Measurements from ENCODE around the gene SERPINB5.
A peak's percentile ranks its signal among the peaks of the same experiment; 100 is the strongest.

The SERPINB5 gene

GRCh38 chr18:63431180-63431579, 45.6 kb upstream of the SERPINB5 start:
- Histone ChIP-seq H3K27ac (ENCODE audit: low read length) (no peak overlapping the region), H3K4me3 (ENCODE audit: low read length) (no peak overlapping the region), H4K20me1 (ENCODE audit: insufficient read depth, low read length) (no peaks in the 10 kb centered on the region), H3K27me3 (replicated peaks; ENCODE audit: insufficient read depth, low read length) (no peaks in the 10 kb centered on the region), H3K79me2 (ENCODE audit: low read length) (no peaks in the 10 kb centered on the region), H3F3A (ENCODE audit: insufficient read depth, low read length) (no peaks in the 10 kb centered on the region), H3K4me1 (ENCODE audit: low read length) (no peaks in the 10 kb centered on the region), H3K4me2 (ENCODE audit: low read depth, low read length) (no peak overlapping the region), H3K9me2 (replicated peaks; ENCODE audit: insufficient read depth, low read length) (no peaks in the 10 kb centered on the region), H3K9ac (ENCODE audit: low read length) (no peak overlapping the region), H3K9me3 (replicated peaks; ENCODE audit: insufficient read depth, low read length) (no peaks in the 10 kb centered on the region), H2AFZ (ENCODE audit: low read length) (no peak overlapping the region), H3K36me3 (replicated peaks; ENCODE audit: insufficient read depth, low read length) (no peaks in the 10 kb centered on the region)
- DNase-seq: no peak
- TF ChIP-seq EZH2 (optimal IDR thresholded peaks at IDR 0.05; ENCODE audit: low read depth, low read length): no peak
- TF ChIP-seq EZH2phosphoT487 (IDR thresholded peaks at IDR 0.05; ENCODE audit: low read length): no peak
- TF ChIP-seq CTCF (IDR thresholded peaks at IDR 0.05; ENCODE audit: low read length): no peak

GRCh38 chr18:63433334-63433866, 43.4 kb upstream of the SERPINB5 start:
- no peaks in the 10 kb centered on the region for H3K27me3 ChIP-seq (replicated peaks; ENCODE audit: insufficient read depth, low read length)
- no peak overlapping the region for H3K27ac ChIP-seq (ENCODE audit: low read length)
- H3K9ac ChIP-seq (ENCODE audit: low read length): no peak overlapping the region
- TF ChIP-seq EZH2phosphoT487 (IDR thresholded peaks at IDR 0.05; ENCODE audit: low read length): no peak
- no peak overlapping the region for H3K4me2 ChIP-seq (ENCODE audit: low read depth, low read length)
- H3K4me1 ChIP-seq (ENCODE audit: low read length): no peaks in the 10 kb centered on the region
- H2AFZ ChIP-seq (ENCODE audit: low read length): no peak overlapping the region
- no peaks in the 10 kb centered on the region for H3F3A ChIP-seq (ENCODE audit: insufficient read depth, low read length)
- DNase-seq: no peak
- no peaks in the 10 kb centered on the region for H3K9me2 ChIP-seq (replicated peaks; ENCODE audit: insufficient read depth, low read length)
- H3K9me3 ChIP-seq (replicated peaks; ENCODE audit: insufficient read depth, low read length): no peaks in the 10 kb centered on the region
- no peaks in the 10 kb centered on the region for H3K79me2 ChIP-seq (ENCODE audit: low read length)
- no peaks in the 10 kb centered on the region for H4K20me1 ChIP-seq (ENCODE audit: insufficient read depth, low read length)
- no peak overlapping the region for H3K4me3 ChIP-seq (ENCODE audit: low read length)
- H3K36me3 ChIP-seq (replicated peaks; ENCODE audit: insufficient read depth, low read length): no peaks in the 10 kb centered on the region

GRCh38 chr18:63438181-63438580, 38.6 kb upstream of the SERPINB5 start:
- no peaks in the 10 kb centered on the region for H3K79me2 ChIP-seq (ENCODE audit: low read length)
- no peak overlapping the region for H3K27ac ChIP-seq (ENCODE audit: low read length)
- H4K20me1 ChIP-seq (ENCODE audit: insufficient read depth, low read length): no peaks in the 10 kb centered on the region
- no peak overlapping the region for H3K9ac ChIP-seq (ENCODE audit: low read length)
- no peak overlapping the region for H2AFZ ChIP-seq (ENCODE audit: low read length)
- H3F3A ChIP-seq (ENCODE audit: insufficient read depth, low read length): no peaks in the 10 kb centered on the region
- H3K9me3 ChIP-seq (replicated peaks; ENCODE audit: insufficient read depth, low read length): no peaks in the 10 kb centered on the region
- no peaks in the 10 kb centered on the region for H3K4me1 ChIP-seq (ENCODE audit: low read length)
- DNase-seq: no peak
- H3K4me3 ChIP-seq (ENCODE audit: low read length): no peak overlapping the region
- H3K4me2 ChIP-seq (ENCODE audit: low read depth, low read length): no peak overlapping the region
- TF ChIP-seq CTCF (IDR thresholded peaks at IDR 0.05; ENCODE audit: low read length) (no peak), EZH2phosphoT487 (IDR thresholded peaks at IDR 0.05; ENCODE audit: low read length) (no peak), EZH2 (optimal IDR thresholded peaks at IDR 0.05; ENCODE audit: low read depth, low read length) (no peak)
- H3K9me2 ChIP-seq (replicated peaks; ENCODE audit: insufficient read depth, low read length): no peaks in the 10 kb centered on the region
- no peaks in the 10 kb centered on the region for H3K27me3 ChIP-seq (replicated peaks; ENCODE audit: insufficient read depth, low read length)
- H3K36me3 ChIP-seq (replicated peaks; ENCODE audit: insufficient read depth, low read length): no peaks in the 10 kb centered on the region

- H2AFZ ChIP-seq (ENCODE audit: low read length): no peak overlapping the region
- H3K36me3 ChIP-seq (replicated peaks; ENCODE audit: insufficient read depth, low read length): no peaks in the 10 kb centered on the region
- no peak overlapping the region for H3K9ac ChIP-seq (ENCODE audit: low read length)
- H4K20me1 ChIP-seq (ENCODE audit: insufficient read depth, low read length): no peaks in the 10 kb centered on the region
- no peak overlapping the region for H3K27ac ChIP-seq (ENCODE audit: low read length)
- no peak overlapping the region for H3K4me3 ChIP-seq (ENCODE audit: low read length)
- H3K27me3 ChIP-seq (replicated peaks; ENCODE audit: insufficient read depth, low read length): no peaks in the 10 kb centered on the region
- no peaks in the 10 kb centered on the region for H3K9me3 ChIP-seq (replicated peaks; ENCODE audit: insufficient read depth, low read length)
- H3K4me1 ChIP-seq (ENCODE audit: low read length): no peaks in the 10 kb centered on the region
- H3K79me2 ChIP-seq (ENCODE audit: low read length): no peaks in the 10 kb centered on the region
- no peak overlapping the region for H3K4me2 ChIP-seq (ENCODE audit: low read depth, low read length)
- H3K9me2 ChIP-seq (replicated peaks; ENCODE audit: insufficient read depth, low read length): no peaks in the 10 kb centered on the region
- TF ChIP-seq EZH2 (optimal IDR thresholded peaks at IDR 0.05; ENCODE audit: low read depth, low read length): no peak
- peak; percentile 82 for TF ChIP-seq CTCF (IDR thresholded peaks at IDR 0.05; ENCODE audit: low read length)
- DNase-seq: peak; percentile 57
- H3F3A ChIP-seq (ENCODE audit: insufficient read depth, low read length): no peaks in the 10 kb centered on the region
Measured at GRCh38 chr18:63439334-63439733, 37.4 kb upstream of the SERPINB5 start.

Data from MM.1S (cell line).